Naive thymus-derived CD4-positive, alpha-beta T cell (primary cell): Measurements from ENCODE around the gene TIMP3. TPM values are rescaled to one million over a fixed set of nuclear protein-coding genes. Genes with fewer than 3 reads are reported as not detected.

Source experiments
- ATAC-seq: fragments of 150-1000 bp; cut with Tn5 transposase; 2 replicates; pipeline ENCODE4 v1.10.0; 2021; ENCODE audit warnings: mild to moderate bottlenecking, moderate library complexity
- CTCF ChIA-PET: fragments of 350-600 bp; sonication (Branson Sonifier 250); formaldehyde crosslinking; loops from one replicate; lab custom pipeline; 2021; ENCODE audit warnings: antibody characterized with exemption; lab: Charles Lee
- POLR2A ChIA-PET: fragments of 350-600 bp; sonication (Branson Sonifier 250); formaldehyde crosslinking; loops from one replicate; lab custom pipeline; 2021; ENCODE audit warnings: antibody characterized with exemption, inconsistent platforms; lab: Charles Lee
- DNase-seq, 9 donors: peaks; one replicate each; pipeline versions ENCODE4 v3.0.0 to v3.0.0-alpha.2; 2020 to 2022; ENCODE audit warnings: mixed read lengths in 1 of 9
- H3K27ac ChIP-seq: one replicate; pipeline ENCODE4 v1.7.0; 2013; ENCODE audit warnings: mild to moderate bottlenecking, low read depth, low read length, moderate library complexity
- H3K27me3 ChIP-seq, 2 donors: one replicate each; pipeline ENCODE4 v1.7.0; 2013; ENCODE audit warnings: low read length in 2 of 2, mild to moderate bottlenecking in 2 of 2, moderate library complexity in 2 of 2; ENCODE audit not compliant: control insufficient read depth in 2 of 2, insufficient read depth in 2 of 2
- H3K36me3 ChIP-seq, 3 experiments: 1 replicate in 2 of 3; 2 replicates in 1 of 3; pipeline ENCODE4 v1.7.0; 2013; ENCODE audit warnings: low read length in 3 of 3, mild to moderate bottlenecking in 3 of 3, moderate library complexity in 1 of 3; ENCODE audit not compliant: insufficient read depth in 3 of 3, control insufficient read depth in 2 of 3
- H3K4me1 ChIP-seq, 2 donors: one replicate each; pipeline ENCODE4 v1.7.0; 2013; ENCODE audit warnings: low read length in 2 of 2, mild to moderate bottlenecking in 2 of 2, moderate library complexity in 1 of 2; ENCODE audit not compliant: control insufficient read depth in 2 of 2, insufficient read depth in 2 of 2
- H3K4me3 ChIP-seq: 2 replicates; pipeline ENCODE4 v1.7.0; 2013; ENCODE audit warnings: mild to moderate bottlenecking, low read length
- H3K9me3 ChIP-seq, 3 experiments: 1 replicate in 2 of 3; 2 replicates in 1 of 3; pipeline ENCODE4 v1.7.0; 2013; ENCODE audit warnings: low read length in 3 of 3; ENCODE audit not compliant: control insufficient read depth in 2 of 3
- H3K27ac Mint-ChIP-seq, 9 donors: one replicate each; pipeline ENCODE4 v1.8.0; 2020 to 2022; ENCODE audit warnings: mixed read lengths in 9 of 9, mild to moderate bottlenecking in 8 of 9, moderate library complexity in 5 of 9, inconsistent platforms in 2 of 9
- H3K27me3 Mint-ChIP-seq, 5 donors: one replicate each; pipeline ENCODE4 v1.8.0; 2021 to 2022; ENCODE audit warnings: mixed read lengths in 5 of 5, mild to moderate bottlenecking in 1 of 5
- H3K36me3 Mint-ChIP-seq, 5 donors: one replicate each; pipeline ENCODE4 v1.8.0; 2020 to 2022; ENCODE audit warnings: mixed read lengths in 5 of 5, mild to moderate bottlenecking in 3 of 5, inconsistent platforms in 1 of 5
- H3K4me1 Mint-ChIP-seq, 7 donors: one replicate each; pipeline ENCODE4 v1.8.0; 2020 to 2022; ENCODE audit warnings: mixed read lengths in 7 of 7, mild to moderate bottlenecking in 3 of 7, inconsistent platforms in 1 of 7
- H3K4me3 Mint-ChIP-seq, 10 donors: one replicate each; pipeline ENCODE4 v1.8.0; 2020 to 2022; ENCODE audit warnings: mild to moderate bottlenecking in 10 of 10, mixed read lengths in 10 of 10, moderate library complexity in 6 of 10, inconsistent platforms in 2 of 10
- H3K9me3 Mint-ChIP-seq, 11 donors: one replicate each; pipeline ENCODE4 v1.8.0; 2020 to 2022; ENCODE audit warnings: mixed read lengths in 11 of 11, mild to moderate bottlenecking in 4 of 11, inconsistent platforms in 1 of 11, moderate library complexity in 1 of 11
- intact Hi-C, 2 donors: fragments of 100-400 bp; cut with micrococcal nuclease; formaldehyde crosslinking; loops; one replicate each; pipeline ENCODE4 v1.15.1; 2023
- polyA plus RNA-seq, 2 donors: library from polyadenylated mRNA; unstranded; fragments of 300-500 nt; fragmentation: Illumina TruSeq; gene quantifications; one replicate each; pipeline ENCODE4 v1.2.3, GENCODE V29; 2021
- total RNA-seq, 6 experiments: library from RNA in 5 of 6; stranded (reverse) in 5 of 6; gene quantifications; 1 replicate in 5 of 6; 2 replicates in 1 of 6; pipeline ENCODE4 v1.2.3 and lab custom pipeline; 2021 to 2026

TIMP3 gene
- total and polyA plus RNA-seq, 7 experiments from 2014 or later, result 0.05 to 0.95 (median 0.37) TPM; not detected in 3

GRCh38 chr22:32785321-32786026 lies 16.0 kb upstream of the TIMP3 start:
- Histone ChIP-seq H3K27me3 (no peaks in the 10 kb centered on the region), H3K4me1 (no peaks in the 10 kb centered on the region), H3K36me3 (no peaks in the 10 kb centered on the region), H3K27ac (no peak overlapping the region), H3K9me3 (no peaks in the 10 kb centered on the region), H3K4me3 (no peak overlapping the region)
- no peak for DNase-seq
- H3K36me3 Mint-ChIP-seq, result no peaks in the 10 kb centered on the region
- no peak overlapping the region for H3K27ac Mint-ChIP-seq
- H3K4me1 Mint-ChIP-seq, result no peaks in the 10 kb centered on the region
- ATAC-seq, result no peak
- H3K4me3 Mint-ChIP-seq, result no peak overlapping the region
- H3K9me3 Mint-ChIP-seq, result no peaks in the 10 kb centered on the region
- intact Hi-C loops, result no loop called here
- ChIA-PET POLR2A (no interaction called here), CTCF (no interaction called here)
- H3K27me3 Mint-ChIP-seq, result peaks cover 0 to 3% (median under 1%) of the 10 kb centered on the region in 5 donors

- Histone ChIP-seq H3K9me3 (no peaks in the 10 kb centered on the region), H3K4me1 (no peaks in the 10 kb centered on the region), H3K27ac (no peak overlapping the region), H3K36me3 (no peaks in the 10 kb centered on the region), H3K27me3 (no peaks in the 10 kb centered on the region), H3K4me3 (no peak overlapping the region)
- ATAC-seq, result no peak
- DNase-seq, result no peak
- Mint-ChIP-seq H3K36me3 (no peaks in the 10 kb centered on the region), H3K4me3 (no peak overlapping the region), H3K27ac (no peak overlapping the region), H3K9me3 (no peaks in the 10 kb centered on the region), H3K4me1 (no peaks in the 10 kb centered on the region), H3K27me3 (peaks cover 0 to 4% (median 3%) of the 10 kb centered on the region in 5 donors)
- CTCF ChIA-PET, result no interaction called here
- intact Hi-C loops, result no loop called here
- POLR2A ChIA-PET, result no interaction called here
Measured at GRCh38 chr22:32786027-32786418, 15.5 kb upstream of the TIMP3 start.

GRCh38 chr22:32788904-32789624 lies 12.4 kb upstream of the TIMP3 start:
- Mint-ChIP-seq H3K27me3 (peaks cover 0 to 4% (median 3%) of the 10 kb centered on the region in 5 donors), H3K36me3 (no peaks in the 10 kb centered on the region), H3K9me3 (no peaks in the 10 kb centered on the region), H3K27ac (no peak overlapping the region), H3K4me3 (no peak overlapping the region), H3K4me1 (no peaks in the 10 kb centered on the region)
- ATAC-seq (no peak), DNase-seq (no peak)
- Histone ChIP-seq H3K4me1 (no peaks in the 10 kb centered on the region), H3K27ac (no peak overlapping the region), H3K36me3 (no peaks in the 10 kb centered on the region), H3K9me3 (no peaks in the 10 kb centered on the region), H3K27me3 (no peaks in the 10 kb centered on the region), H3K4me3 (no peak overlapping the region)
- ChIA-PET POLR2A (no interaction called here), CTCF (interaction anchor here (1.1 kb wide), 1 partner anchor 129 kb away, joined by 3 read pairs; no protein-coding TSS in a partner anchor)
- intact Hi-C loops, result no loop called here

- Mint-ChIP-seq H3K36me3 (no peaks in the 10 kb centered on the region), H3K27ac (no peak overlapping the region), H3K9me3 (no peaks in the 10 kb centered on the region), H3K4me1 (no peaks in the 10 kb centered on the region), H3K4me3 (no peak overlapping the region), H3K27me3 (peaks cover 0 to 8% (median 3%) of the 10 kb centered on the region in 5 donors)
- CTCF ChIA-PET, result interaction anchor here (1.1 kb wide), 1 partner anchor 130 kb away, joined by 3 read pairs; no protein-coding TSS in a partner anchor
- Histone ChIP-seq H3K27me3 (no peaks in the 10 kb centered on the region), H3K9me3 (no peaks in the 10 kb centered on the region), H3K36me3 (no peaks in the 10 kb centered on the region), H3K27ac (no peak overlapping the region), H3K4me1 (no peaks in the 10 kb centered on the region), H3K4me3 (no peak overlapping the region)
- POLR2A ChIA-PET, result interaction anchor here (0.6 kb wide), 1 partner anchor 98 kb away, joined by 3 read pairs; no protein-coding TSS in a partner anchor
- ATAC-seq (no peak), DNase-seq (no peak)
- intact Hi-C loops, result no loop called here
Measured at GRCh38 chr22:32789797-32790620, 11.5 kb upstream of the TIMP3 start.

DNA sequence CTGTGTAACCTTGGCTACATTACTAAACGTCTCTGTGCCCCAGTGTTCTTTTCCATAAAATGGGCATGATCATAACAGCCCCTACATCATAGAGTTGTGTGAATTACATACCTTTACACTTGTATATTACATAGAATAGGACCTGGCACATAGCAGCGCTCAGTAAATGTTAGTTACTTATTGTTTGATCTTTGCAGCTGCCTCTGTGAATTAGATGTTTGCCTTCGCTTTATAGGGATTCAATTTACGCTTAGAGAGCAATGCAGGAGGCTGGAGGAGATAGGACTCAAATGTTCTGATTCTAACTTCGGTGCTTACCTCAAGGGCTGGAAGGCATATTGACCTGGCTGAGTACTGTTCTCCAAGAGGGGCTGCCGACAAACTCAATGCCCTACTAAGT lies 10.4 kb upstream of the TIMP3 start:
- Mint-ChIP-seq H3K4me1 (no peaks in the 10 kb centered on the region), H3K27ac (no peak overlapping the region), H3K36me3 (no peaks in the 10 kb centered on the region), H3K4me3 (no peak overlapping the region), H3K27me3 (peaks cover 0 to 16% (median 4%) of the 10 kb centered on the region in 5 donors), H3K9me3 (no peaks in the 10 kb centered on the region)
- ChIA-PET POLR2A (no interaction called here), CTCF (no interaction called here)
- Histone ChIP-seq H3K9me3 (no peaks in the 10 kb centered on the region), H3K27ac (no peak overlapping the region), H3K36me3 (no peaks in the 10 kb centered on the region), H3K4me1 (no peaks in the 10 kb centered on the region), H3K4me3 (no peak overlapping the region), H3K27me3 (no peaks in the 10 kb centered on the region)
- no peak for ATAC-seq
- DNase-seq, result no peak
- intact Hi-C loops, result no loop called here

DNA sequence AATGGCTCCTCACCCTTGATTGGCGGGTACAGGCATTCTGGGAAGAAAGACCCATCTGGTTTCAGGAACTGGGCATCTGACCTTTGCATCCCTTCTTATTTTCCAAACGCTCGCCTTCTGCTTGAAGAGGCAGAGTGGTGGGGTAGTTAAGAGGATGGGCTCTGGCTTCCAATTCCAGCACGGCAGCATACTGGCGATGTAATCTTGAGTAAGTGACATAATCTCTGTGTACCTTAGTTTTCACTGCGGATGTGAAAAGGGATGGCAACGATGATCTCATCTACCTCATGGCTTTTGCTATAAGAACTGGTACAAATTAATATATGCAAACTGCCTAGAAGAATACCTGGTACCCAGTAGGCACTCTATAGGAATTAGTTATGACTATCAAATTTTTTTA lies 10.0 kb upstream of the TIMP3 start:
- ATAC-seq, result no peak
- Mint-ChIP-seq H3K27me3 (peaks cover 0 to 18% (median 4%) of the 10 kb centered on the region in 5 donors), H3K27ac (no peak overlapping the region), H3K4me3 (no peak overlapping the region), H3K4me1 (no peaks in the 10 kb centered on the region), H3K36me3 (no peaks in the 10 kb centered on the region), H3K9me3 (no peaks in the 10 kb centered on the region)
- no peak for DNase-seq
- Histone ChIP-seq H3K27ac (no peak overlapping the region), H3K27me3 (no peaks in the 10 kb centered on the region), H3K4me3 (no peak overlapping the region), H3K36me3 (no peaks in the 10 kb centered on the region), H3K9me3 (no peaks in the 10 kb centered on the region), H3K4me1 (no peaks in the 10 kb centered on the region)
- POLR2A ChIA-PET, result no interaction called here
- intact Hi-C loops, result no loop called here
- CTCF ChIA-PET, result no interaction called here
